ENCODE results near the gene PLXNA1.

Gene PLXNA1

GRCh38 chr3:127026661-127027060 lies 43.7 kb downstream of the PLXNA1 start:
- TF ChIP-seq CTCF (IDR thresholded peaks at IDR 0.05; ENCODE audit: low read depth, low read length) (no peak), EZH2phosphoT487 (IDR thresholded peaks at IDR 0.05; ENCODE audit: low read depth) (no peak)
- no peak overlapping the region for H3K4me3 ChIP-seq (ENCODE audit: low read length)
- H3K36me3 ChIP-seq (replicated peaks; ENCODE audit: low read depth, low read length): no peaks in the 10 kb centered on the region
- no peak overlapping the region for H3K9ac ChIP-seq (ENCODE audit: low read length)
- no peaks in the 10 kb centered on the region for H3K79me2 ChIP-seq (ENCODE audit: low read length)
- H3K4me1 ChIP-seq (ENCODE audit: low read length): no peaks in the 10 kb centered on the region
- H2AFZ ChIP-seq (ENCODE audit: low read depth, low read length): no peak overlapping the region
- H3K27ac ChIP-seq (ENCODE audit: low read length): no peak overlapping the region
- no peaks in the 10 kb centered on the region for H3K27me3 ChIP-seq (ENCODE audit: low read depth, low read length)
- H4K20me1 ChIP-seq (ENCODE audit: insufficient read depth, low read length): no peaks in the 10 kb centered on the region
- no peaks in the 10 kb centered on the region for H3K9me3 ChIP-seq (ENCODE audit: insufficient read depth, low read length)
- H3K4me2 ChIP-seq (ENCODE audit: low read length): no peak overlapping the region

- Histone ChIP-seq H4K20me1 (ENCODE audit: insufficient read depth, low read length) (no peaks in the 10 kb centered on the region), H3K4me3 (ENCODE audit: low read length) (no peak overlapping the region)
Measured at GRCh38 chr3:127027061-127027735, 44.3 kb downstream of the PLXNA1 start.

GRCh38 chr3:127027811-127028548 lies 45.1 kb downstream of the PLXNA1 start:
- no peak for TF ChIP-seq EZH2phosphoT487 (IDR thresholded peaks at IDR 0.05; ENCODE audit: low read depth)
- no peak for TF ChIP-seq CTCF (IDR thresholded peaks at IDR 0.05; ENCODE audit: low read depth, low read length)
- Histone ChIP-seq H3K27ac (ENCODE audit: low read length) (no peak overlapping the region), H3K4me3 (ENCODE audit: low read length) (no peak overlapping the region)

More at GRCh38 chr3:127027061-127027735, 44.3 kb downstream of the PLXNA1 start:
- Histone ChIP-seq H3K27ac (ENCODE audit: low read length) (no peak overlapping the region), H3K9me3 (ENCODE audit: insufficient read depth, low read length) (no peaks in the 10 kb centered on the region), H3K4me1 (ENCODE audit: low read length) (no peaks in the 10 kb centered on the region), H3K4me2 (ENCODE audit: low read length) (no peak overlapping the region), H3K36me3 (replicated peaks; ENCODE audit: low read depth, low read length) (no peaks in the 10 kb centered on the region), H3K79me2 (ENCODE audit: low read length) (no peaks in the 10 kb centered on the region), H3K27me3 (ENCODE audit: low read depth, low read length) (no peaks in the 10 kb centered on the region), H2AFZ (ENCODE audit: low read depth, low read length) (no peak overlapping the region), H3K9ac (ENCODE audit: low read length) (no peak overlapping the region)
- TF ChIP-seq CTCF (IDR thresholded peaks at IDR 0.05; ENCODE audit: low read depth, low read length) (no peak), EZH2phosphoT487 (IDR thresholded peaks at IDR 0.05; ENCODE audit: low read depth) (no peak)

GRCh38 chr3:127028781-127029657 lies 46.1 kb downstream of the PLXNA1 start:
- Histone ChIP-seq H3K79me2 (ENCODE audit: low read length) (no peaks in the 10 kb centered on the region), H3K4me1 (ENCODE audit: low read length) (no peaks in the 10 kb centered on the region), H4K20me1 (ENCODE audit: insufficient read depth, low read length) (no peaks in the 10 kb centered on the region), H3K4me3 (ENCODE audit: low read length) (no peak overlapping the region), H3K36me3 (replicated peaks; ENCODE audit: low read depth, low read length) (no peaks in the 10 kb centered on the region), H3K27me3 (ENCODE audit: low read depth, low read length) (no peaks in the 10 kb centered on the region), H3K4me2 (ENCODE audit: low read length) (no peak overlapping the region), H3K27ac (ENCODE audit: low read length) (no peak overlapping the region), H3K9me3 (ENCODE audit: insufficient read depth, low read length) (no peaks in the 10 kb centered on the region), H3K9ac (ENCODE audit: low read length) (no peak overlapping the region), H2AFZ (ENCODE audit: low read depth, low read length) (no peak overlapping the region)
- no peak for TF ChIP-seq CTCF (IDR thresholded peaks at IDR 0.05; ENCODE audit: low read depth, low read length)
- no peak for TF ChIP-seq EZH2phosphoT487 (IDR thresholded peaks at IDR 0.05; ENCODE audit: low read depth)

More at GRCh38 chr3:127027811-127028548, 45.1 kb downstream of the PLXNA1 start:
- Histone ChIP-seq H3K9me3 (ENCODE audit: insufficient read depth, low read length) (no peaks in the 10 kb centered on the region), H3K4me1 (ENCODE audit: low read length) (no peaks in the 10 kb centered on the region), H3K27me3 (ENCODE audit: low read depth, low read length) (no peaks in the 10 kb centered on the region), H3K36me3 (replicated peaks; ENCODE audit: low read depth, low read length) (no peaks in the 10 kb centered on the region), H4K20me1 (ENCODE audit: insufficient read depth, low read length) (no peaks in the 10 kb centered on the region), H3K4me2 (ENCODE audit: low read length) (no peak overlapping the region), H2AFZ (ENCODE audit: low read depth, low read length) (no peak overlapping the region), H3K9ac (ENCODE audit: low read length) (no peak overlapping the region), H3K79me2 (ENCODE audit: low read length) (no peaks in the 10 kb centered on the region)
